GM12873 (cell line): ENCODE results near the gene TMIGD1.

Source experiments
- TF ChIP-seq, protein P1 (sequence below): IDR thresholded peaks from 2 replicates; pipeline ENCODE4 v1.5.1; 2012; ENCODE audit warnings: low read depth, mild to moderate bottlenecking, moderate library complexity, low read length, control low read depth; ENCODE audit not compliant: insufficient read depth; ENCODE audit errors: missing control alignments

TMIGD1 gene

DNA sequence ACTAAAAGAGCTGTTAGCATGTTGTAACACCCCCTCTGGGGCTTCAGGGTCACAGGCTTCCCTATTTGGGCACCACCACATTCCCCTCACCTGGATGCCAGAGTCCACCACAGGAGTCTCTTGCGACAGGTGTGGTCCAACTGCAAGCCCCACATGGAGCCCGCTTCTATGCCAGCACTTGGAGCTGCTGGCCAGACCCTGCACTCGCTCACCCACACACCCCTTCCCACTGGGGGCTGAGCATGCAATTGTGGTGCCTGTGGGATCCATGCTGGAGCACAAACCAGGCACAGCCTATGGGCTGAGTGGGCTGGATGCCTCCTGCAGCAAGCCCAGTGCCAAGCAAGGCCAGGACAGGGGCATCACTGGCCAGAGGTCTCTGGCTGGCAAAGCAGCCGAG lies 36.1 kb downstream of the TMIGD1 start:
- TF ChIP-seq, protein P1, sequence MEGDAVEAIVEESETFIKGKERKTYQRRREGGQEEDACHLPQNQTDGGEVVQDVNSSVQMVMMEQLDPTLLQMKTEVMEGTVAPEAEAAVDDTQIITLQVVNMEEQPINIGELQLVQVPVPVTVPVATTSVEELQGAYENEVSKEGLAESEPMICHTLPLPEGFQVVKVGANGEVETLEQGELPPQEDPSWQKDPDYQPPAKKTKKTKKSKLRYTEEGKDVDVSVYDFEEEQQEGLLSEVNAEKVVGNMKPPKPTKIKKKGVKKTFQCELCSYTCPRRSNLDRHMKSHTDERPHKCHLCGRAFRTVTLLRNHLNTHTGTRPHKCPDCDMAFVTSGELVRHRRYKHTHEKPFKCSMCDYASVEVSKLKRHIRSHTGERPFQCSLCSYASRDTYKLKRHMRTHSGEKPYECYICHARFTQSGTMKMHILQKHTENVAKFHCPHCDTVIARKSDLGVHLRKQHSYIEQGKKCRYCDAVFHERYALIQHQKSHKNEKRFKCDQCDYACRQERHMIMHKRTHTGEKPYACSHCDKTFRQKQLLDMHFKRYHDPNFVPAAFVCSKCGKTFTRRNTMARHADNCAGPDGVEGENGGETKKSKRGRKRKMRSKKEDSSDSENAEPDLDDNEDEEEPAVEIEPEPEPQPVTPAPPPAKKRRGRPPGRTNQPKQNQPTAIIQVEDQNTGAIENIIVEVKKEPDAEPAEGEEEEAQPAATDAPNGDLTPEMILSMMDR = no peak

DNA sequence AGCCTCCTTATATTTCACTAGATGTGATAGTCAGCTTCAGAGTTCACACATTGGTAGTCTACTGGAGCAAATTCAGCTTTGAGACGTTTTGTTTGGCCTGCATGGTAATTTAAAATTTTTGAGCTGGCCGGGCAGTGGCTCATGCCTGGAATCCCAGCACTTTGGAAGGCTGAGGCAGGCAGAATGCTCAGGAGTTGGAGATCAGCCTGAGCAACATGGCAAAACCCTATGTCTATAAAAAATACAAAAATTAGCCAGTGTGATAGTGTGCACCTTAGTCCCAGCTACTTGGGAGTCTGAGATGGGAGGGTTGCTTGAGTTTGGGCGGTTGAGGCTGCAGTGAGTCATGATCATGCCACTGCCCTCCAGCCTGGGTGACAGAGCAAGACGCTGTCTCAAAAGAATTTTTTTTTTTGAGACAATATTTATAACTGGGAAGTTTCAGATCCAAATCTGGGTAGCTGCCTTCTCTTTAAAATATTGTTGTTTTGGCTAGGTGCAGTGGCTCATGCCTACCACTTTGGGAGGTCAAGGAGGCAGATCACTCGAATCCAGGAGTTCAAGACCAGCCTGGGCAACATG lies 37.3 kb downstream of the TMIGD1 start:
- TF ChIP-seq, protein P1 = no peak

DNA sequence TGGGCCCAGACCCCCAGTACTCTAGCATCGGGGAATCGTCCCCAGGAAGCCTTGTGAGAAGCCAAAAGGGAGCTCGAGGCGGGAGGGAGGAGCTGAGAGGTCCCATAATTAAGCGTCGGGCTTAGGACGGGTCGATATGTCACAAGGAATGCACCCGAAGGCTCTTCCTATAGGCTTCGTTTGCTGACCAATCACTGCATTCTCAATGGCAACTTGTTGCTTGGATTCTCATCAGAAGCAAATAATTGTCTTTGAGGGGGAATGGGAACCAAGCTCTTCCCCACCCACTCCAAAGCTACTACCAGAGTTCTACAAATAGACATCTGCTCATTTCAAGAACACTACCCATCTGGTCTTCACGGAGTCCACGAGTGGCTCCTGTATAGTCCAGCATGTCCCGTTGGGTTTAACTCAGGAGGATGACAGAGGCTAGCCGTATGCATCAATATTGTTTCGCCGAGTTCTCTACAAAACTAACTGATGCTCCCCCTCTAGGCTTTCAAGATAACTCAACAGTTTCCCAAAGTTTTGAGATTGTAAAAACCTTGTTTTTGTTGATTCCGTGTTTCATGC lies 41.5 kb downstream of the TMIGD1 start:
- TF ChIP-seq, protein P1 = no peak

DNA sequence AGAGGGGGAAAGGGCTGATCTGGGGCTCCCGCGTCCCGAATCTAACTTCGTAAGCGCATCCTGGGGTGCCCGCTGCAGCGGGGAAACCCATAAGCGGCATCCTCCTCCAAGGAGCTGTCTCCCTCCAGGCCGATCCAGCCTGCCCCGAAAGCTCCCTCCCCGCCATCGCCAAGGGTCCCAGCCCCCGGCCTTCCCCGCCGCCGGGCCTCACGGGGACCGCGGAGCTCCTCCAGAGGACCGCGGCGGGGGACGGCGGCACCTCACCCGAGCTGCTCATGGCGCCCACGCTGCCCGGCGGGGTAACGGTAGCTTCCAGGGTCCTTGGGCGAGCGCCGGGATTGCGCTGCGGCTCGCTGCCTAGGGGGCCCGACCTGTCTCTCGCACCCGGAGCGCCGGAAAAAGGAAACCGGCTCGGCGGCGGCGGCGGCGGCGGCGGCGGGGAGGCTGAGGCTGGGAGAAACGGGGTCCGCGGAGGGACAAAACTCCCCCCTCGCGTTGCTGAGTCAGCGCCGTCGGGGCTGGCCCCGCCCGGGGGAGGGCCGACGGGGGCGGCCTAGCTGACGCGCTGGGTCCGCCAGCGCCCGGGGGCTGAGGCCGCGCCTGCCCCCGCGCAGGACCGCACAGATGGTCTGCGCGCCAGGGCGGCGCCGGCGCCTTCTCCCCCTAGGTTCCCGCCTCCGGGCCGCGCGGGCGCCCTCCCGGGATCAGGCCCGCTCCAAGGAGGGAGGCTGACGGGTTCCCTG lies 42.1 kb downstream of the TMIGD1 start, which contains the start of gene BLMH:
TSS of gene BLMH (minus strand) at position 402 of the 743 bp plus-strand sequence. CDS start at position 277, 125 bp downstream.
- TF ChIP-seq, protein P1 = no peak

DNA sequence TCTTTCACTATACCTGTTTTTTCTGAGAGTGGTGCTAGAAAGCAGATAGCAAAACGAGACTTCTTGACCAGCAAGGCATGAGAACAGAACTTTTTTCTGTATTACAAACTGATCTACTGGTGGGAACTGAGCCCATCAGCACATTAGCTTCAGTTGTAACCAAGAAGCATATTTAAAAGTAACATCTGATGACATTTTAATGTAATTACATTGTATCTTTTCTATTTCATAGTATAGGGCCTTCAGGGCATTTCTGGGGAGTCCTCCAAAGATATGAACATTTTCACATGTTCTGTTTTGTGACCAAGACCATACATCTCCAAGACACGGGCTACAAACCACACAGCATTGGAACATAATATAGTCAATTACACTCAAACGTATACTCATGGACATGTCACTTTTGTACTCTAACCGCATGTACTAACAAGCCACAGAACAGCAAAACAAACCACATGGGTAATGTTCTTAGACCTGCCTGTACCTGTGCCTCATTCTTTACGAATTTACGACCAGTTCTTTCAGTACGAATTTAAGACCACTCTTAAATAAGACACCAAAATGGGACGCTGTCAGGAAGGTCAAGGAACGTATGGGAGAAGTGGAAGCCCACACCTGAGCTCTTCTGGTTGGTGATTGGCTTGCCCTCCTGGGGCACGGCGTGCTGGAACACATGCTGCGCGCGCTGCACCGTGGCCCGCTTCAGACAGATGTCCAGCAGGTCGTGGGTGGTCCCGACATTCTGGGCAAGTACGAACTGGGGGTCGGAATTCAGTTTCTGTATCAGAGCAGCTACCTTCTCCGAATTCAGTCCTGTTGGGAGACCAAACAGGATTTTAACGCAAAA lies 42.9 kb downstream of the TMIGD1 start:
- TF ChIP-seq, protein P1 = no peak

DNA sequence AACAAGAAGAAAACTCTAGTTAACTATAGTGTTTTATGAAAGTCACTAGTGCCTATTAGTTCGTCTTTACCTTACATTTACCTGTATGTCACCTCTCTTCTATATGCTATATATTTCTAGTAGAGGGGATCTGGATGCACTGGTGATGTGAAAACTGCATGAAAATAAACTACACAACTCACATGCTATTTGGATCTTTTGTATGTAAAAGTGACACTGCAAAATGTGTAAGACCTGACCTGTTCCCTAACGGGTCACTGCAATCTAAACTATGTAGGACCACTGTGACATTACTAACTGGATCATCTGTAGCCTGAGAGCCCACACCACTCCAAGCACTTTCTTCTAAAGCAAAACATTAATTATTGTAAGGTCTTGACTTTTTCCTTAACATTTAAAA lies 43.8 kb downstream of the TMIGD1 start:
- TF ChIP-seq, protein P1 = no peak
